GM19351 (cell line): ENCODE measurements around the gene ARID3C.

Experiments
- ATAC-seq: cut with Tn5 transposase; IDR thresholded peaks from one replicate; pipeline ENCODE4 v1.9.1; 2021; ENCODE audit warnings: mild to moderate bottlenecking, moderate library complexity; ENCODE audit not compliant: unreplicated experiment

ARID3C gene

GRCh38 chr9:34603610-34604231 is 25.1 kb downstream of the ARID3C start:
- ATAC-seq, result peak; percentile 62

- ATAC-seq, result no peak
Measured at GRCh38 chr9:34601937-34602573, 26.8 kb downstream of the ARID3C start.

GRCh38 chr9:34600908-34601307 is 28.0 kb downstream of the ARID3C start:
- ATAC-seq, result no peak

- no peak for ATAC-seq
Measured at GRCh38 chr9:34599546-34599945, 29.3 kb downstream of the ARID3C start.

- no peak for ATAC-seq
Measured at GRCh38 chr9:34594177-34594576, 34.7 kb downstream of the ARID3C start.

- no peak for ATAC-seq
Measured at GRCh38 chr9:34592895-34593601, 35.8 kb downstream of the ARID3C start.

- ATAC-seq, result no peak
Measured at GRCh38 chr9:34591917-34592866, 36.7 kb downstream of the ARID3C start.

GRCh38 chr9:34591248-34591916 is 37.5 kb downstream of the ARID3C start:
- ATAC-seq, result no peak

- ATAC-seq, result no peak
Measured at GRCh38 chr9:34590381-34591247, 38.3 kb downstream of the ARID3C start.

GRCh38 chr9:34589636-34590380 is 39.1 kb downstream of the ARID3C start, which contains the start of gene CNTFR:
CNTFR (minus strand) TSS chr9:34589724; CDS start chr9:34568981, 20,743 bp downstream.
- no peak for ATAC-seq

- ATAC-seq, result no peak
Measured at GRCh38 chr9:34588671-34589635, 39.9 kb downstream of the ARID3C start.

GRCh38 chr9:34587271-34587670 is 41.6 kb downstream of the ARID3C start:
- ATAC-seq, result no peak

- ATAC-seq, result no peak
Measured at GRCh38 chr9:34585946-34586669, 42.8 kb downstream of the ARID3C start.

- ATAC-seq, result no peak
Measured at GRCh38 chr9:34584970-34585369, 43.9 kb downstream of the ARID3C start.

GRCh38 chr9:34582787-34583186 is 46.1 kb downstream of the ARID3C start:
- ATAC-seq, result no peak

GRCh38 chr9:34581318-34581717 is 47.5 kb downstream of the ARID3C start:
- no peak for ATAC-seq

- ATAC-seq, result no peak
Measured at GRCh38 chr9:34580358-34580757, 48.5 kb downstream of the ARID3C start.
